H1 (cell line): ENCODE measurements around the gene TTLL9.

ENCODE experiments used
- CEBPB ChIP-seq: IDR thresholded peaks from 2 replicates; pipeline ENCODE4 v1.6.1; 2012; ENCODE audit warnings: low read depth, low read length
- CHD2 ChIP-seq: IDR thresholded peaks from 2 replicates; pipeline ENCODE4 v1.6.1; 2012; ENCODE audit warnings: low read length, improper control_type of control experiment
- EGR1 ChIP-seq: IDR thresholded peaks from 2 replicates; pipeline ENCODE4 v1.6.1; 2011; ENCODE audit warnings: low read depth, low read length, borderline replicate concordance
- EP300 ChIP-seq, 2 experiments: IDR thresholded peaks; 1 replicate in 1 of 2; 2 replicates in 1 of 2; pipeline ENCODE4 v1.6.1; 2011 to 2012; ENCODE audit warnings: low read depth in 2 of 2, low read length in 2 of 2, mild to moderate bottlenecking in 2 of 2, borderline replicate concordance in 1 of 2, inconsistent platforms in 1 of 2, moderate library complexity in 1 of 2
- EZH2 ChIP-seq: fragments of 200-600 bp; sonication (generic); IDR thresholded peaks from 2 replicates; pipeline ENCODE4 v1.7.1; 2012; ENCODE audit warnings: low read depth, mild to moderate bottlenecking, moderate library complexity, low read length, inconsistent platforms; ENCODE audit not compliant: severe bottlenecking
- MAFK ChIP-seq: IDR thresholded peaks from 2 replicates; pipeline ENCODE4 v1.6.1; 2012; ENCODE audit warnings: low read depth, mild to moderate bottlenecking, improper control_type of control experiment, low read length
- POLR2AphosphoS5 ChIP-seq: IDR thresholded peaks from 2 replicates; pipeline ENCODE4 v1.6.1; 2011; ENCODE audit warnings: low read depth, low read length
- RAD21 ChIP-seq, 2 experiments: IDR thresholded peaks in 1 of 2; conservative IDR thresholded peaks in 1 of 2; 2 replicates each; pipeline ENCODE4 v1.6.1; 2011; ENCODE audit warnings: low read depth in 2 of 2, low read length in 2 of 2, improper control_type of control experiment in 1 of 2, inconsistent platforms in 1 of 2, mild to moderate bottlenecking in 1 of 2, moderate library complexity in 1 of 2
- SP4 ChIP-seq: IDR thresholded peaks from 2 replicates; pipeline ENCODE4 v1.6.1; 2012; ENCODE audit warnings: low read length, inconsistent platforms
- TAF1 ChIP-seq: IDR thresholded peaks from 2 replicates; pipeline ENCODE4 v1.6.1; 2011; ENCODE audit warnings: mild to moderate bottlenecking, low read depth, low read length
- TEAD4 ChIP-seq: IDR thresholded peaks from 2 replicates; pipeline ENCODE4 v1.6.1; 2012; ENCODE audit warnings: low read depth, low read length, inconsistent platforms, mixed read lengths
- TF ChIP-seq, protein P1 (sequence below), 3 experiments: IDR thresholded peaks; 1 replicate in 2 of 3; 2 replicates in 1 of 3; pipeline versions ENCODE4 v1.5.1 to v1.6.1; 2011; ENCODE audit warnings: low read length in 3 of 3, mild to moderate bottlenecking in 3 of 3, inconsistent platforms in 2 of 3, low read depth in 1 of 3, moderate library complexity in 1 of 3; ENCODE audit not compliant: insufficient read depth in 1 of 3; ENCODE audit errors: control extremely low read depth in 1 of 3

DNA sequence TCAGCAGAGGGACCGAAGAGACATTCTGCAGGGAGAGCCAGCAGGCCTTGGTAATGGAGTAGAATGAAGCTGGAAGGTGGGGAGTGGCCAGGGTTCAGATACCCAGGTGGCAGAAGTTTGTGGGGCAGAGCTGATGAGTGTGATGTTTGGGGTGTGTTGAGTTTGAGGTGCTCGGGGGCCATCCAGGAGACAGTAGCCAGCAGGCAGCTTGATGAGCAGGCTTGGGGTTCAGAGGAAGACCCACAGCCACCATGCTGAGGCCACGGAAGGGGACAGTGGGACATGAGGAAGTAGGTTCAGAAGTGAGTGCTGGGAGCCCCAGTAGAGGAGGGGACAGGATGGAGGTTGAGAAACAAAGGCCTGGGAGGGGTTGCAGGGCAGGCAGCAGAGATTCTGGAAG is 13.9 kb upstream of the TTLL9 start:
- TF ChIP-seq TEAD4, result no peak
- TF ChIP-seq EP300 (IDR thresholded peaks at IDR 0.05; ENCODE audit: borderline replicate concordance in 1 of 2, low read depth in 2 of 2, low read length in 2 of 2), result no peak
- TF ChIP-seq, protein P1, sequence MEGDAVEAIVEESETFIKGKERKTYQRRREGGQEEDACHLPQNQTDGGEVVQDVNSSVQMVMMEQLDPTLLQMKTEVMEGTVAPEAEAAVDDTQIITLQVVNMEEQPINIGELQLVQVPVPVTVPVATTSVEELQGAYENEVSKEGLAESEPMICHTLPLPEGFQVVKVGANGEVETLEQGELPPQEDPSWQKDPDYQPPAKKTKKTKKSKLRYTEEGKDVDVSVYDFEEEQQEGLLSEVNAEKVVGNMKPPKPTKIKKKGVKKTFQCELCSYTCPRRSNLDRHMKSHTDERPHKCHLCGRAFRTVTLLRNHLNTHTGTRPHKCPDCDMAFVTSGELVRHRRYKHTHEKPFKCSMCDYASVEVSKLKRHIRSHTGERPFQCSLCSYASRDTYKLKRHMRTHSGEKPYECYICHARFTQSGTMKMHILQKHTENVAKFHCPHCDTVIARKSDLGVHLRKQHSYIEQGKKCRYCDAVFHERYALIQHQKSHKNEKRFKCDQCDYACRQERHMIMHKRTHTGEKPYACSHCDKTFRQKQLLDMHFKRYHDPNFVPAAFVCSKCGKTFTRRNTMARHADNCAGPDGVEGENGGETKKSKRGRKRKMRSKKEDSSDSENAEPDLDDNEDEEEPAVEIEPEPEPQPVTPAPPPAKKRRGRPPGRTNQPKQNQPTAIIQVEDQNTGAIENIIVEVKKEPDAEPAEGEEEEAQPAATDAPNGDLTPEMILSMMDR (IDR thresholded peaks at IDR 0.05; ENCODE audit: control extremely low read depth in 1 of 3, insufficient read depth in 1 of 3, low read depth in 1 of 3, low read length in 3 of 3), result no peak
- TF ChIP-seq CHD2, result no peak
- no peak for TF ChIP-seq CEBPB
- TF ChIP-seq EZH2, result no peak
- TF ChIP-seq POLR2AphosphoS5, result no peak
- TF ChIP-seq TAF1, result no peak
- TF ChIP-seq EGR1, result no peak
- no peak for TF ChIP-seq MAFK
- TF ChIP-seq RAD21 (IDR thresholded peaks at IDR 0.05 in 1 of 2, conservative IDR thresholded peaks at IDR 0.05 in 1 of 2; ENCODE audit: low read depth in 2 of 2, low read length in 2 of 2), result no peak
- TF ChIP-seq SP4, result no peak
